HG03175 (cell line): Measurements from ENCODE around the gene WDTC1.

Source experiments
- ATAC-seq: cut with Tn5 transposase; IDR thresholded peaks from one replicate; pipeline ENCODE4 v1.9.1; 2021; ENCODE audit warnings: mild to moderate bottlenecking, moderate library complexity; ENCODE audit not compliant: unreplicated experiment

Gene WDTC1

GRCh38 chr1:27332536-27333281 is 98.3 kb downstream of the WDTC1 start:
- ATAC-seq = no peak

DNA sequence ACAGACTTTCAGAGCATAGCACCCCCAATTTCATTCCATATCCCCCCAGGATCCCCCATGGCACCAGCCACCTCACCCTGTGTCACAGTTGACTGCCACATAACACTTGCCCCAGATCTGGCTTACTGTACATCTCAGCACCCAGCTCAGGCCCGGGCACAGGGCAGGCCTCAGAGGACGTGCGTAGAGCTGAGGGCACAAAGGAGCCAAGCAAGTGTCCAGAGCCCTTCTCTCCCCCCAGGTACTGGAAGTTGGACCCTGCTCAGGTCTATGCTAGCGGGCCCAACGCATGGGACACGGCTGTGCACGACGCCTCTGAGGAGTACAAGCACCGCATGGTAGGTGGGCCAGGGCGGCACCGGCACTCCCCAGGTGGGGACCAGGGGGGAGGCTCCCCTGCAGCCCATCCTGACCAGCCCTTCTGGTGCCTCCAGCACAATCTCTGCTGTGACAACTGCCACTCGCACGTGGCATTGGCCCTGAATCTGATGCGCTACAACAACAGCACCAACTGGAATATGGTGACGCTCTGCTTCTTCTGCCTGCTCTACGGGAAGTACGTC is 99.4 kb downstream of the WDTC1 start:
- ATAC-seq = no peak

- no peak for ATAC-seq
Observed at GRCh38 chr1:27335506-27336422, 101.3 kb downstream of the WDTC1 start.

DNA sequence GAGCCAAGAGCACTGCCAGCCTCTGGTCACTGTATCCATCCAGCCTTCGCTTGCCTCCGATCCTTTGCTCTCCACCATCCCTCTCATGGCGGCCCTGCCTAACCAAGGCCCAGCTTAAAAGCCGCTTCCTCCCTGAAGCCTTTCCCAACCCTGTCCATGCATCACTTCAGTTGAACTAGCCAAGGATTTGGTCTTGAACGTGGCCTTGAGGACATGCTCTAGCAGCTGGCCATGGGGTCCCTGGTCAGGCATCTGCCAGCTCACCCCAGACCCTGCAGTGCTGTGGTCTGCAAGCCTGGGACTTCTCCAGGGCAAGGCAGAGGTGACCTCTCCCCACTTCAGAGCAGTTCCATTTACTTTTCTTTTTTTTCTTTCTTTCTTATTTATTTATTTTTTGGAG is 102.3 kb downstream of the WDTC1 start:
- no peak for ATAC-seq

DNA sequence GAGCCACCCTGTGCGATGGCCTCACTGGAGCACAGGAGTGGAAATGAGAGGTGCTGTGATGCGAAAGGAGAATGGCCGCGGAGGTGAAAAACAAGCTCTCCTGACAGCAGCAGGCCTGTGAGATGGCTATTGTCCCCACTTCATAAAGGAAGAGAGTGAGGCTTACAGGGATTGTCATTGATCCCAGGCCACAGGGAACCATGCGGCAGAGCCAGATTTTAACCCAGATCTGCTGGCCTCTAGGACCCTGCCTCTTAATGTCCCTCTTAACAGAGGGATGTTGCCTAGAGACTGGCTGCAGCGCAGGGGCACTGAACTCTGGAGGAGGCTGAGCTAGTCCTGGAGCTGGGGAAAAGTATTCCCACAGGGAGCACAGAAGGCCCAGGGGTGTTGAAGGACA is 104.3 kb downstream of the WDTC1 start:
- no peak for ATAC-seq

DNA sequence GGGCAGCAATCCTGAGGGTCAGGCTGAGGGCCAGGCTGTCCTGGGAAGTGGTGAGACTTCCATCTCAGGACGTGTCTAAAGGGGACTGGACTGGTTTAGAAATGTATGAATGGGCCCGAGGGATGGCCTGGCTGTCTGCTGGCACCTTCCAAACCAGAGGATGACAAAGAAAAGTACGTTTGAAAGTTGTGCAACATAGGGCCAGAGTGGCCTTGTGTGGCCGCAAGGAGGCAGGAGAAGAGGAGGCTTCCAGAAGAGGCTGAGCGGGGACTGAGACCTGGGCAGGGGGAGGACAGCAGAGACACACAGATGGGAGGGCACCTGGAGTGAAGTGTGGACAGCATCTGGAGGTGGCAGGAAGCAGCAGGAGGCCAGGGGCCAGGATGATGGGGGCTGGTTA is 104.8 kb downstream of the WDTC1 start:
- ATAC-seq = no peak

DNA sequence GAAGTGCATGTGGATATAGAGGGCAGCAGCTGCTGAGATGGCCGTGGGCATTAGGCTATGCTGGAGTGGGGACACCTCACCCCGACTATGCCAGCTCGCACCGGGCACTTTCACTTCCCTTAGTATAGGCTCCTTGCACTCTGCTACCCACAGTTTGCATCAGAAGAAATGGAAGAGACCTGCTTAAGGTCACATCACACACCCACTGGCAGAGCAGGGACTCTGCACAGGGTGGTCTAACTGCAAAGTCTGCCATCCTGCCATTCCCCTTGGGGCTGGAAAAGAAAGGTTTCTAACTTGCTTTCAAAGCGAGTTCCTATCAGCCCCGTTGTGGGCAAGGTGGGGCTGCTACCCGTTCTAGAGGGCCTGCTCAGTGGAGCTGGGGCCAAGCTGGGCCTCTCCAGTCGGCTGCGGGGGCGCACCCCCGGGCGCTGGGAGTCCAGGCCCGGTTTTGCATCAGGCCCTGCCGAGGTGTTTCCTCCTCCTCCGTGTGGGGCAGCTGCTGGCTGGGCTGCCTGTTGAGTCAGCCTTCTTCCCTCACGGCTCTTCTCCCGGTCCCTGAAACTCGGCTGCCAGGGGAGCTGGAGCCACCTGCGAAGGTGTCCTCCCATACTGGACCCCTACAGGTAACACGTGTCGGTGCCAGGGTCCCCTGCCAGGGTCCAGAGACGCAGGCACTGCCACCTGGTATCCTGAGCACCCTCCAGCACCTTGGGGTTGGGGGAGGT is 107.3 kb downstream of the WDTC1 start, which contains the start of gene SYTL1:
Gene SYTL1 (plus strand): TSS at position 498 of the 728 bp plus-strand sequence. CDS start 3,313 bp downstream, outside the sequence.
- peak; percentile 41 for ATAC-seq

- ATAC-seq = no peak
Observed at GRCh38 chr1:27342391-27342777, 108.0 kb downstream of the WDTC1 start.

- ATAC-seq = no peak
Observed at GRCh38 chr1:27342778-27343638, 108.6 kb downstream of the WDTC1 start.

DNA sequence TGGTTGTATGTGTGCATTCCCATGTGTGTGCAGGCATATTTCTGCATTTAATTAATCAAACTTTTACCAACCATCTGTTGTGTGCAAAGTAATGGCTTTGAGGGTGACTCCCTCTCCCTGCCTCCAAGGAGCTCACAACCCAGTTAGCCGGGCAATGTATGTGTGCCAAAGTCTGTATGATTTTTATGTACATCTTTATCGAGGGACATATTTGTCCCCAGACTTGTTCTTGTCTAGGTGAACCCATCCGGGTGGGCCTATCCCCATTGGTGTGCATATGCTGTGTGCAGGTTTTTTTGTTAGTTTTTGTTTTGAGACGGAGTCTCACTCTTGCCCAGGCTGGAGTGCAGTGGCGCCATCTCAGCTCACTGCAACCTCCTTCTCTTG is 109.2 kb downstream of the WDTC1 start:
- ATAC-seq = no peak

- ATAC-seq = no peak
Observed at GRCh38 chr1:27345272-27345671, 110.8 kb downstream of the WDTC1 start.

GRCh38 chr1:27346357-27346756 is 111.9 kb downstream of the WDTC1 start:
- ATAC-seq = no peak

DNA sequence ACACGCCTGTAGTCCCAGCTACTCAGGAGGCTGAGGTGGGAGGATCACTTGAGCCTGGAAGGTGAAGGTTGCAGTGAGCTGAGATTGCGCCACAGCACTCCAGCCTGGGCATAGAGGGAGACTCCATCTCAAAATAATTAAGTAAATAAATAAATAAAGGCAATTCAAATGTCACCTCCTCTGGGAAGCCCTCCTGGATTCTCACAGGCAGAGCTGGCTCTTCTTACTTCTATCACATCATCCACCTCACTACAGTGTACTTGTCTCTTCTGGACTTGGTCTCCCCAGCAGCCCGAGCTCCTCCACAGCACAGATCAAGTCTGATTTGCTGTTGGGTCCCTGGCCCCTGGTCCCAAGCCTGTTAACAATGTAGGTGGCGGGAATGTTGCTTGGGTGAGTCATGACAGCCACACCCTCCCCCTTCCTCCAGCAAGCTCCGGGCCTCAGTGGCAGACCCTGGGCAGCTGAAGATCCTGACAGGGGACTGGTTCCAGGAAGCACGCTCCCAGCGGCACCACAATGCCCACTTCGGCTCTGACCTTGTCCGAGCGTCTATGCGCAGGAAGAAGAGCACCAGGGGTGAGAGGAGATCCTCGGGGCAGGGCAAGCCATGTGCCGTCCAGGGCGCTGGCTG is 112.7 kb downstream of the WDTC1 start:
- ATAC-seq = no peak

GRCh38 chr1:27348861-27349783 is 114.7 kb downstream of the WDTC1 start:
- no peak for ATAC-seq

GRCh38 chr1:27349784-27350662 is 115.6 kb downstream of the WDTC1 start:
- no peak for ATAC-seq

GRCh38 chr1:27350663-27351540 is 116.5 kb downstream of the WDTC1 start:
- no peak for ATAC-seq
